IMR-90 (cell line): ENCODE data around the gene DCP1A. TPM values are rescaled to one million over a fixed set of nuclear protein-coding genes. Genes with fewer than 3 reads are reported as not detected.

Source experiments
- ATAC-seq: fragments of 200-7000 bp; cut with Tn5 transposase; 2 replicates; pipeline ENCODE4 v1.9.1; 2020; ENCODE audit warnings: low read depth, mild to moderate bottlenecking, moderate library complexity
- BruUV-seq: library from RNA; stranded (reverse); fragments of 400-500 nt; replicated peaks from 2 replicates; lab custom pipeline; 2021; lab: Mats Ljungman, UMichigan
- CTCF ChIA-PET: fragments of 300-600 bp; formaldehyde crosslinking; extraction: SDS; loops from one replicate; lab custom pipeline; 2021; ENCODE audit warnings: antibody characterized with exemption; lab: Yijun Ruan, JAX
- POLR2A ChIA-PET: fragments of 300-600 bp; sonication (Branson Sonifier 250); formaldehyde crosslinking; loops from one replicate; lab custom pipeline; 2022; ENCODE audit warnings: antibody characterized with exemption; ENCODE audit not compliant: unreplicated experiment; lab: Charles Lee
- DNase-seq: peaks from one replicate; pipeline ENCODE4 v3.0.0; 2013
- H2AFZ ChIP-seq: replicated peaks from 2 replicates; pipeline ENCODE3; 2013; ENCODE audit warnings: low read length, mild to moderate bottlenecking; ENCODE audit not compliant: poor library complexity
- H2AK5ac ChIP-seq: 2 replicates; pipeline ENCODE4 v1.6.1; 2013; ENCODE audit warnings: low read depth, low read length, inconsistent platforms
- H2AK9ac ChIP-seq: replicated peaks from 2 replicates; pipeline ENCODE3; 2013; ENCODE audit warnings: mild to moderate bottlenecking, low read depth, low read length, moderate library complexity; ENCODE audit not compliant: poor library complexity
- H2BK120ac ChIP-seq: 2 replicates; pipeline ENCODE4 v1.6.1; 2013; ENCODE audit warnings: low read depth, low read length, inconsistent platforms
- H2BK15ac ChIP-seq: 3 replicates; pipeline ENCODE4 v1.6.1; 2013; ENCODE audit warnings: low read depth, low read length, inconsistent platforms
- H2BK20ac ChIP-seq: 2 replicates; pipeline ENCODE4 v1.6.1; 2013; ENCODE audit warnings: low read depth, mild to moderate bottlenecking, inconsistent platforms, low read length, moderate library complexity
- H2BK5ac ChIP-seq: 2 replicates; pipeline ENCODE4 v1.6.1; 2013; ENCODE audit warnings: mild to moderate bottlenecking, low read depth, low read length, inconsistent platforms; ENCODE audit not compliant: poor library complexity, severe bottlenecking
- H3K14ac ChIP-seq: replicated peaks from 2 replicates; pipeline ENCODE4 v1.6.1; 2013; ENCODE audit warnings: low read depth, low read length, inconsistent platforms
- H3K18ac ChIP-seq: 2 replicates; pipeline ENCODE4 v1.6.1; 2013; ENCODE audit warnings: low read depth, low read length, control low read depth
- H3K23ac ChIP-seq: 2 replicates; pipeline ENCODE4 v1.6.1; 2013; ENCODE audit warnings: low read depth, low read length, inconsistent platforms
- H3K27ac ChIP-seq: 2 replicates; pipeline ENCODE4 v1.5.1; 2013; ENCODE audit warnings: mild to moderate bottlenecking, control low read depth, low read length; ENCODE audit not compliant: insufficient read depth
- H3K27me3 ChIP-seq: 2 replicates; pipeline ENCODE4 v1.6.1; 2013; ENCODE audit warnings: low read length; ENCODE audit not compliant: control insufficient read depth, insufficient read depth
- H3K36me3 ChIP-seq: 2 replicates; pipeline ENCODE4 v1.6.1; 2013; ENCODE audit warnings: low read length, mixed read lengths; ENCODE audit not compliant: control insufficient read depth, insufficient read depth
- H3K4ac ChIP-seq: 2 replicates; pipeline ENCODE4 v1.6.1; 2013; ENCODE audit warnings: low read depth, low read length, inconsistent platforms
- H3K4me1 ChIP-seq: 2 replicates; pipeline ENCODE4 v1.6.1; 2013; ENCODE audit warnings: low read length, mixed read lengths; ENCODE audit not compliant: control insufficient read depth, insufficient read depth
- H3K4me2 ChIP-seq: 2 replicates; pipeline ENCODE4 v1.6.1; 2013; ENCODE audit warnings: low read depth, mild to moderate bottlenecking, control low read depth, low read length, moderate library complexity
- H3K4me3 ChIP-seq: 2 replicates; pipeline ENCODE4 v1.5.1; 2013; ENCODE audit warnings: low read depth, mild to moderate bottlenecking, control low read depth, low read length, moderate library complexity; ENCODE audit not compliant: insufficient read depth
- H3K56ac ChIP-seq: 2 replicates; pipeline ENCODE4 v1.6.1; 2013; ENCODE audit warnings: low read length, inconsistent platforms; ENCODE audit not compliant: insufficient read depth; ENCODE audit errors: extremely low read depth
- H3K79me1 ChIP-seq, 2 experiments: 2 replicates each; pipeline ENCODE4 v1.6.1; 2013; ENCODE audit warnings: low read length in 2 of 2, inconsistent platforms in 1 of 2, low read depth in 1 of 2
- H3K9ac ChIP-seq: 2 replicates; pipeline ENCODE4 v1.6.1; 2013; ENCODE audit warnings: low read depth, low read length, control low read depth
- H3K9me1 ChIP-seq: 2 replicates; pipeline ENCODE4 v1.6.1; 2013; ENCODE audit warnings: low read length, inconsistent platforms; ENCODE audit not compliant: insufficient read depth
- H3K9me3 ChIP-seq: 2 replicates; pipeline ENCODE4 v1.6.1; 2013; ENCODE audit warnings: low read length; ENCODE audit not compliant: control insufficient read depth, insufficient read depth
- H4K20me1 ChIP-seq: 2 replicates; pipeline ENCODE4 v1.6.1; 2013; ENCODE audit warnings: low read length, inconsistent platforms; ENCODE audit not compliant: insufficient read depth
- H4K5ac ChIP-seq: 2 replicates; pipeline ENCODE4 v1.6.1; 2013; ENCODE audit warnings: mild to moderate bottlenecking, low read depth, low read length, control low read depth
- H4K8ac ChIP-seq, 2 experiments: 2 replicates each; pipeline ENCODE4 v1.6.1; 2013; ENCODE audit warnings: low read depth in 2 of 2, low read length in 2 of 2, control low read depth in 1 of 2, inconsistent platforms in 1 of 2
- H4K91ac ChIP-seq: 2 replicates; pipeline ENCODE4 v1.6.1; 2013; ENCODE audit warnings: low read depth, low read length, inconsistent platforms; ENCODE audit not compliant: insufficient read depth
- BHLHE40 ChIP-seq: fragments of 150-350 bp; IDR thresholded peaks from 2 replicates; pipeline ENCODE4 v1.6.1; 2016; ENCODE audit warnings: mild to moderate bottlenecking, low read depth, low read length
- CEBPB ChIP-seq: IDR thresholded peaks from 2 replicates; pipeline ENCODE4 v1.6.1; 2012; ENCODE audit warnings: low read depth, low read length, improper control_type of control experiment
- CHD1 ChIP-seq: IDR thresholded peaks from 2 replicates; pipeline ENCODE4 v1.6.1; 2012; ENCODE audit warnings: low read depth, low read length, improper control_type of control experiment
- CTCF ChIP-seq: conservative IDR thresholded peaks from 2 replicates; pipeline ENCODE4 v1.5.1; 2012; ENCODE audit warnings: mild to moderate bottlenecking, low read depth, low read length, improper control_type of control experiment
- ELK1 ChIP-seq: fragments of 150-350 bp; IDR thresholded peaks from 2 replicates; pipeline ENCODE4 v1.6.1; 2016; ENCODE audit warnings: low read depth, mild to moderate bottlenecking, low read length, moderate library complexity, borderline replicate concordance
- FOS ChIP-seq: fragments of 150-350 bp; IDR thresholded peaks from 2 replicates; pipeline ENCODE4 v1.6.1; 2016; ENCODE audit warnings: low read depth, low read length
- MAFK ChIP-seq: IDR thresholded peaks from 2 replicates; pipeline ENCODE4 v1.6.1; 2012; ENCODE audit warnings: low read depth, low read length, improper control_type of control experiment
- MAZ ChIP-seq: IDR thresholded peaks from 2 replicates; pipeline ENCODE4 v1.6.1; 2012; ENCODE audit warnings: low read depth, mild to moderate bottlenecking, low read length, improper control_type of control experiment, moderate library complexity, borderline replicate concordance
- MXI1 ChIP-seq: IDR thresholded peaks from 2 replicates; pipeline ENCODE4 v1.6.1; 2012; ENCODE audit warnings: low read depth, mild to moderate bottlenecking, low read length, moderate library complexity, borderline replicate concordance
- NFE2L2 ChIP-seq: fragments of 150-350 bp; IDR thresholded peaks from 2 replicates; pipeline ENCODE4 v1.6.1; 2016; ENCODE audit warnings: low read depth, mild to moderate bottlenecking, low read length
- POLR2A ChIP-seq: IDR thresholded peaks from 2 replicates; pipeline ENCODE4 v1.6.1; 2012; ENCODE audit warnings: mild to moderate bottlenecking, low read depth, low read length
- RAD21 ChIP-seq: IDR thresholded peaks from 2 replicates; pipeline ENCODE4 v1.6.1; 2012; ENCODE audit warnings: low read length, improper control_type of control experiment
- RCOR1 ChIP-seq: IDR thresholded peaks from 2 replicates; pipeline ENCODE4 v1.6.1; 2012; ENCODE audit warnings: mild to moderate bottlenecking, low read length, improper control_type of control experiment; ENCODE audit not compliant: insufficient replicate concordance
- RFX5 ChIP-seq: IDR thresholded peaks from 2 replicates; pipeline ENCODE4 v1.8.0; 2012; ENCODE audit warnings: low read depth, mild to moderate bottlenecking, low read length, moderate library complexity
- SMC3 ChIP-seq: fragments of 150-350 bp; IDR thresholded peaks from 2 replicates; pipeline ENCODE4 v1.6.1; 2016; ENCODE audit warnings: low read depth, mild to moderate bottlenecking, antibody characterized with exemption, low read length, moderate library complexity
- USF2 ChIP-seq: fragments of 150-350 bp; IDR thresholded peaks from 2 replicates; pipeline ENCODE4 v1.6.1; 2017; ENCODE audit warnings: mild to moderate bottlenecking, antibody characterized with exemption, low read length, low read depth
- WGBS, 2 experiments: methylation state at CpG; one replicate each; pipeline versions ENCODE4 v1.1.5 to v1.1.7; 2013; ENCODE audit warnings: missing lambda C conversion rate in 2 of 2; ENCODE audit not compliant: insufficient read length in 1 of 2; ENCODE audit errors: extremely low coverage in 2 of 2; 5-methylcytosine and 5-hydroxymethylcytosine counted together
- dilution Hi-C: fragments of 300-500 bp; cut with HindIII; formaldehyde crosslinking; loops from one replicate; pipeline ENCODE4 v1.14.3; 2018; ENCODE audit warnings: low sequenced_read_pairs; ENCODE audit not compliant: unreplicated experiment
- in situ Hi-C: fragments of 300-500 bp; cut with MboI; formaldehyde crosslinking; loops from 3 replicates; pipeline ENCODE4 v1.14.3; 2019; ENCODE audit warnings: low sequenced_read_pairs, inconsistent platforms, mixed read lengths
- intact Hi-C: fragments of 100-400 bp; cut with micrococcal nuclease; formaldehyde crosslinking; loops from 2 replicates; pipeline ENCODE4 v1.10.0; 2022
- polyA plus RNA-seq, 3 experiments: library from polyadenylated mRNA; depleted of rRNA; stranded (reverse); fragments of >200 nt; gene quantifications; 2 replicates each; pipeline ENCODE4 v1.2.3, GENCODE V29; 2012; ENCODE audit warnings: low replicate concordance in 1 of 3
- total RNA-seq: library from RNA; depleted of rRNA; stranded (reverse); fragments of >200 nt; gene quantifications from 2 replicates; pipeline ENCODE4 v1.2.3, GENCODE V29; 2012

DCP1A gene
- total and polyA plus RNA-seq, 2 of the 4 experiments (the other 2 are of a cell fraction): 13.2 to 30.1 TPM

DNA sequence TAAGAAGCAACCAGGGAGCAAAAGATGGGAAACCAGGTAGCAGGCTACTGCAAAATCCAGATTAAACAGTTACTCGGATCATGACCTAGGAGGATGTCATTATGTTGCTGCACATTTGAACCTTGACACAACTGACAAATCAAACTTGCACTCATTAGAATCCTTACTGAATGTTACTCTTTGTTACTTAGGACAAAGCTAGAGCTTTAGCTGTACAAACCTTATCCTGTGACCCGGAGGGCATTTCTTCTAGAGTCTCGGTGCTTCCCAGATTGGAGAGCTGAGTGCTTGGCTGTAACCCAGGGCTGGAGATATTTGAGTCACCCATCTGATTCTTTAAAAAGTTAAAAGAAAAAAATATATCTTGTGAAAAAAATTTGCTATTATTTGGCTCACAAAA is 43.4 kb downstream of the DCP1A start:
- H3K4ac ChIP-seq: no peak overlapping the region
- H3K4me1 ChIP-seq: peaks cover 2% of the 10 kb centered on the region; the same call in 1 of the 2 replicates
- no peaks in the 10 kb centered on the region for H3K9me3 ChIP-seq
- POLR2A ChIA-PET: no interaction called here
- in situ Hi-C loops: loop anchor here (5.0 kb wide), 1 partner anchor 408 kb away; no protein-coding TSS in a partner anchor
- peaks cover 3% of the 10 kb centered on the region; the same call in 1 of the 2 replicates for H4K20me1 ChIP-seq
- H3K27ac ChIP-seq: no peak overlapping the region
- no peak overlapping the region for H3K14ac ChIP-seq
- no peak overlapping the region for H4K8ac ChIP-seq
- no TSS peak for BruUV-seq
- peaks cover 7% of the 10 kb centered on the region in 2 experiments; a peak in 2 of 4 replicates for H3K79me1 ChIP-seq
- TF ChIP-seq MAFK: no peak
- TF ChIP-seq CTCF: no peak
- no peak for TF ChIP-seq NFE2L2
- no peak for TF ChIP-seq CEBPB
- no peak for TF ChIP-seq BHLHE40
- no peak for TF ChIP-seq RFX5
- no peak for TF ChIP-seq FOS
- no peak for TF ChIP-seq USF2
- no peak for TF ChIP-seq CHD1
- no peak for TF ChIP-seq MXI1
- TF ChIP-seq ELK1: no peak
- TF ChIP-seq MAZ: no peak
- no peak for TF ChIP-seq POLR2A
- TF ChIP-seq RAD21: no peak
- no peak for TF ChIP-seq SMC3
- TF ChIP-seq RCOR1: no peak
- no peak overlapping the region for H3K9ac ChIP-seq
- H3K36me3 ChIP-seq: peaks cover 24% of the 10 kb centered on the region
- H4K5ac ChIP-seq: no peak overlapping the region
- H2AFZ ChIP-seq: no peak overlapping the region
- no CpG with 5 or more reads among the region's 3 CpGs for WGBS, 2 experiments
- H2BK120ac ChIP-seq: no peak overlapping the region
- no peak overlapping the region for H3K4me2 ChIP-seq
- no peak overlapping the region for H2AK5ac ChIP-seq
- dilution Hi-C loops: no loop called here
- H3K9me1 ChIP-seq: no peaks in the 10 kb centered on the region
- intact Hi-C loops: no loop called here
- no peak overlapping the region for H2BK15ac ChIP-seq
- H2BK20ac ChIP-seq: no peak overlapping the region
- ATAC-seq (no peak), DNase-seq (peak; percentile 11)
- no peak overlapping the region for H2AK9ac ChIP-seq
- H3K23ac ChIP-seq: no peak overlapping the region
- no peak overlapping the region for H3K18ac ChIP-seq
- CTCF ChIA-PET: no interaction called here
- no peak overlapping the region for H3K4me3 ChIP-seq
- no peak overlapping the region for H3K56ac ChIP-seq
- no peak overlapping the region for H4K91ac ChIP-seq
- no peak overlapping the region for H2BK5ac ChIP-seq
- H3K27me3 ChIP-seq: no peaks in the 10 kb centered on the region
